IMR-90 (cell line): ENCODE results near the gene PITPNM3. TPM values are rescaled to one million over a fixed set of nuclear protein-coding genes. Genes with fewer than 3 reads are reported as not detected.
A peak's percentile ranks its signal among the peaks of the same experiment; 100 is the strongest.

ENCODE experiments used
- ATAC-seq: fragments of 200-7000 bp; cut with Tn5 transposase; 2 replicates; pipeline ENCODE4 v1.9.1; 2020; ENCODE audit warnings: low read depth, mild to moderate bottlenecking, moderate library complexity
- BruUV-seq: library from RNA; stranded (reverse); fragments of 400-500 nt; replicated peaks from 2 replicates; lab custom pipeline; 2021; lab: Mats Ljungman, UMichigan
- CTCF ChIA-PET: fragments of 300-600 bp; formaldehyde crosslinking; extraction: SDS; loops from one replicate; lab custom pipeline; 2021; ENCODE audit warnings: antibody characterized with exemption; lab: Yijun Ruan, JAX
- POLR2A ChIA-PET: fragments of 300-600 bp; sonication (Branson Sonifier 250); formaldehyde crosslinking; loops from one replicate; lab custom pipeline; 2022; ENCODE audit warnings: antibody characterized with exemption; ENCODE audit not compliant: unreplicated experiment; lab: Charles Lee
- DNase-seq: peaks from one replicate; pipeline ENCODE4 v3.0.0; 2013
- H2AFZ ChIP-seq: replicated peaks from 2 replicates; pipeline ENCODE3; 2013; ENCODE audit warnings: low read length, mild to moderate bottlenecking; ENCODE audit not compliant: poor library complexity
- H2AK5ac ChIP-seq: 2 replicates; pipeline ENCODE4 v1.6.1; 2013; ENCODE audit warnings: low read depth, low read length, inconsistent platforms
- H2AK9ac ChIP-seq: replicated peaks from 2 replicates; pipeline ENCODE3; 2013; ENCODE audit warnings: mild to moderate bottlenecking, low read depth, low read length, moderate library complexity; ENCODE audit not compliant: poor library complexity
- H2BK120ac ChIP-seq: 2 replicates; pipeline ENCODE4 v1.6.1; 2013; ENCODE audit warnings: low read depth, low read length, inconsistent platforms
- H2BK15ac ChIP-seq: 3 replicates; pipeline ENCODE4 v1.6.1; 2013; ENCODE audit warnings: low read depth, low read length, inconsistent platforms
- H2BK20ac ChIP-seq: 2 replicates; pipeline ENCODE4 v1.6.1; 2013; ENCODE audit warnings: low read depth, mild to moderate bottlenecking, inconsistent platforms, low read length, moderate library complexity
- H2BK5ac ChIP-seq: 2 replicates; pipeline ENCODE4 v1.6.1; 2013; ENCODE audit warnings: mild to moderate bottlenecking, low read depth, low read length, inconsistent platforms; ENCODE audit not compliant: poor library complexity, severe bottlenecking
- H3K14ac ChIP-seq: replicated peaks from 2 replicates; pipeline ENCODE4 v1.6.1; 2013; ENCODE audit warnings: low read depth, low read length, inconsistent platforms
- H3K18ac ChIP-seq: 2 replicates; pipeline ENCODE4 v1.6.1; 2013; ENCODE audit warnings: low read depth, low read length, control low read depth
- H3K23ac ChIP-seq: 2 replicates; pipeline ENCODE4 v1.6.1; 2013; ENCODE audit warnings: low read depth, low read length, inconsistent platforms
- H3K27ac ChIP-seq: 2 replicates; pipeline ENCODE4 v1.5.1; 2013; ENCODE audit warnings: mild to moderate bottlenecking, control low read depth, low read length; ENCODE audit not compliant: insufficient read depth
- H3K27me3 ChIP-seq: 2 replicates; pipeline ENCODE4 v1.6.1; 2013; ENCODE audit warnings: low read length; ENCODE audit not compliant: control insufficient read depth, insufficient read depth
- H3K36me3 ChIP-seq: 2 replicates; pipeline ENCODE4 v1.6.1; 2013; ENCODE audit warnings: low read length, mixed read lengths; ENCODE audit not compliant: control insufficient read depth, insufficient read depth
- H3K4ac ChIP-seq: 2 replicates; pipeline ENCODE4 v1.6.1; 2013; ENCODE audit warnings: low read depth, low read length, inconsistent platforms
- H3K4me1 ChIP-seq: 2 replicates; pipeline ENCODE4 v1.6.1; 2013; ENCODE audit warnings: low read length, mixed read lengths; ENCODE audit not compliant: control insufficient read depth, insufficient read depth
- H3K4me2 ChIP-seq: 2 replicates; pipeline ENCODE4 v1.6.1; 2013; ENCODE audit warnings: low read depth, mild to moderate bottlenecking, control low read depth, low read length, moderate library complexity
- H3K4me3 ChIP-seq: 2 replicates; pipeline ENCODE4 v1.5.1; 2013; ENCODE audit warnings: low read depth, mild to moderate bottlenecking, control low read depth, low read length, moderate library complexity; ENCODE audit not compliant: insufficient read depth
- H3K56ac ChIP-seq: 2 replicates; pipeline ENCODE4 v1.6.1; 2013; ENCODE audit warnings: low read length, inconsistent platforms; ENCODE audit not compliant: insufficient read depth; ENCODE audit errors: extremely low read depth
- H3K79me1 ChIP-seq, 2 experiments: 2 replicates each; pipeline ENCODE4 v1.6.1; 2013; ENCODE audit warnings: low read length in 2 of 2, inconsistent platforms in 1 of 2, low read depth in 1 of 2
- H3K9ac ChIP-seq: 2 replicates; pipeline ENCODE4 v1.6.1; 2013; ENCODE audit warnings: low read depth, low read length, control low read depth
- H3K9me1 ChIP-seq: 2 replicates; pipeline ENCODE4 v1.6.1; 2013; ENCODE audit warnings: low read length, inconsistent platforms; ENCODE audit not compliant: insufficient read depth
- H3K9me3 ChIP-seq: 2 replicates; pipeline ENCODE4 v1.6.1; 2013; ENCODE audit warnings: low read length; ENCODE audit not compliant: control insufficient read depth, insufficient read depth
- H4K20me1 ChIP-seq: 2 replicates; pipeline ENCODE4 v1.6.1; 2013; ENCODE audit warnings: low read length, inconsistent platforms; ENCODE audit not compliant: insufficient read depth
- H4K5ac ChIP-seq: 2 replicates; pipeline ENCODE4 v1.6.1; 2013; ENCODE audit warnings: mild to moderate bottlenecking, low read depth, low read length, control low read depth
- H4K8ac ChIP-seq, 2 experiments: 2 replicates each; pipeline ENCODE4 v1.6.1; 2013; ENCODE audit warnings: low read depth in 2 of 2, low read length in 2 of 2, control low read depth in 1 of 2, inconsistent platforms in 1 of 2
- H4K91ac ChIP-seq: 2 replicates; pipeline ENCODE4 v1.6.1; 2013; ENCODE audit warnings: low read depth, low read length, inconsistent platforms; ENCODE audit not compliant: insufficient read depth
- CEBPB ChIP-seq: IDR thresholded peaks from 2 replicates; pipeline ENCODE4 v1.6.1; 2012; ENCODE audit warnings: low read depth, low read length, improper control_type of control experiment
- CTCF ChIP-seq: conservative IDR thresholded peaks from 2 replicates; pipeline ENCODE4 v1.5.1; 2012; ENCODE audit warnings: mild to moderate bottlenecking, low read depth, low read length, improper control_type of control experiment
- MXI1 ChIP-seq: IDR thresholded peaks from 2 replicates; pipeline ENCODE4 v1.6.1; 2012; ENCODE audit warnings: low read depth, mild to moderate bottlenecking, low read length, moderate library complexity, borderline replicate concordance
- RFX5 ChIP-seq: IDR thresholded peaks from 2 replicates; pipeline ENCODE4 v1.8.0; 2012; ENCODE audit warnings: low read depth, mild to moderate bottlenecking, low read length, moderate library complexity
- SMC3 ChIP-seq: fragments of 150-350 bp; IDR thresholded peaks from 2 replicates; pipeline ENCODE4 v1.6.1; 2016; ENCODE audit warnings: low read depth, mild to moderate bottlenecking, antibody characterized with exemption, low read length, moderate library complexity
- WGBS, 2 experiments: methylation state at CpG; one replicate each; pipeline versions ENCODE4 v1.1.5 to v1.1.7; 2013; ENCODE audit warnings: missing lambda C conversion rate in 2 of 2; ENCODE audit not compliant: insufficient read length in 1 of 2; ENCODE audit errors: extremely low coverage in 2 of 2; 5-methylcytosine and 5-hydroxymethylcytosine counted together
- dilution Hi-C: fragments of 300-500 bp; cut with HindIII; formaldehyde crosslinking; loops from one replicate; pipeline ENCODE4 v1.14.3; 2018; ENCODE audit warnings: low sequenced_read_pairs; ENCODE audit not compliant: unreplicated experiment
- in situ Hi-C: fragments of 300-500 bp; cut with MboI; formaldehyde crosslinking; loops from 3 replicates; pipeline ENCODE4 v1.14.3; 2019; ENCODE audit warnings: low sequenced_read_pairs, inconsistent platforms, mixed read lengths
- intact Hi-C: fragments of 100-400 bp; cut with micrococcal nuclease; formaldehyde crosslinking; loops from 2 replicates; pipeline ENCODE4 v1.10.0; 2022
- polyA plus RNA-seq, 3 experiments: library from polyadenylated mRNA; depleted of rRNA; stranded (reverse); fragments of >200 nt; gene quantifications; 2 replicates each; pipeline ENCODE4 v1.2.3, GENCODE V29; 2012; ENCODE audit warnings: low replicate concordance in 1 of 3
- total RNA-seq: library from RNA; depleted of rRNA; stranded (reverse); fragments of >200 nt; gene quantifications from 2 replicates; pipeline ENCODE4 v1.2.3, GENCODE V29; 2012

Gene PITPNM3
- total and polyA plus RNA-seq, 2 of the 4 experiments (the other 2 are of a cell fraction): 0.54 to 1.7 TPM

- no peak overlapping the region for H3K9ac ChIP-seq
- in situ Hi-C loops (no loop called here), intact Hi-C loops (no loop called here), dilution Hi-C loops (no loop called here)
- no peak for ATAC-seq
- no peak overlapping the region for H3K4me3 ChIP-seq
- H4K20me1 ChIP-seq: no peaks in the 10 kb centered on the region
- WGBS, 2 experiments: 90% methylated on average over 2 of the region's 3 CpGs; no CpG with 5 or more reads in 1 of the 2 experiments
- peaks cover 5% of the 10 kb centered on the region for H3K4me1 ChIP-seq
- DNase-seq: no peak
- ChIA-PET CTCF (interaction anchor here (2.2 kb wide), 1 partner anchor 28 kb away, joined by 8 read pairs; no protein-coding TSS in a partner anchor), POLR2A (no interaction called here)
- H3K4me2 ChIP-seq: no peak overlapping the region
- H2BK20ac ChIP-seq: no peak overlapping the region
- H3K18ac ChIP-seq: no peak overlapping the region
- no peak overlapping the region for H2AFZ ChIP-seq
- H3K56ac ChIP-seq: no peak overlapping the region
- no peaks in the 10 kb centered on the region; the same call in 1 of the 2 replicates for H3K27me3 ChIP-seq
- no peak overlapping the region for H2BK15ac ChIP-seq
- H3K27ac ChIP-seq: no peak overlapping the region
- TF ChIP-seq RFX5 (no peak), CEBPB (no peak), CTCF (no peak), SMC3 (no peak), MXI1 (no peak)
- H3K9me3 ChIP-seq: no peaks in the 10 kb centered on the region
- no TSS peak for BruUV-seq
- peaks cover 9% of the 10 kb centered on the region; the same call in 1 of the 2 replicates for H3K9me1 ChIP-seq
- no peaks in the 10 kb centered on the region for H3K79me1 ChIP-seq
- H2AK5ac ChIP-seq: no peak overlapping the region
- H4K91ac ChIP-seq: no peak overlapping the region
- H4K8ac ChIP-seq: no peak overlapping the region
- no peak overlapping the region for H2BK120ac ChIP-seq
- no peak overlapping the region for H3K4ac ChIP-seq
- no peaks in the 10 kb centered on the region for H3K36me3 ChIP-seq
- peak overlapping the region; percentile 63 for H2AK9ac ChIP-seq
- no peak overlapping the region for H3K14ac ChIP-seq
- H4K5ac ChIP-seq: no peak overlapping the region
- H3K23ac ChIP-seq: no peak overlapping the region
- no peak overlapping the region for H2BK5ac ChIP-seq
These were observed 55.0 kb downstream of the PITPNM3 start for GRCh38 chr17:6501359-6501758.
